ENCODE data around the gene CALD1.

GRCh38 chr7:134948246-134948645, 168.8 kb downstream of the CALD1 start:
- TF ChIP-seq POLR2A (IDR thresholded peaks at IDR 0.05; ENCODE audit: low read depth, low read length) (no peak), POLR2AphosphoS5 (IDR thresholded peaks at IDR 0.05; ENCODE audit: low read depth, low read length) (no peak), TAF1 (IDR thresholded peaks at IDR 0.05; ENCODE audit: borderline replicate concordance, low read depth, low read length) (no peak)
